GM23338 (cell line): ENCODE measurements around the gene LCE2A.
"Not testable (repeated sequence)": the region's sequence is repeated elsewhere in the genome, so short reads cannot be mapped to it uniquely, and the experiment has no call there.

Source experiments
- CREB1 ChIP-seq: fragments of 250-450 bp; sonication (Bioruptor Pico); IDR thresholded peaks from 2 replicates; pipeline ENCODE4 v1.5.0; 2020; ENCODE audit warnings: low read depth, mild to moderate bottlenecking, moderate library complexity
- EZH2 ChIP-seq: fragments of 200-600 bp; sonication (generic); IDR thresholded peaks from one replicate; pipeline ENCODE4 v1.8.0; 2017; ENCODE audit warnings: antibody characterized with exemption, mild to moderate bottlenecking, low read depth; ENCODE audit not compliant: unreplicated experiment
- EZH2phosphoT487 ChIP-seq: fragments of 200-600 bp; sonication (generic); IDR thresholded peaks from one replicate; pipeline ENCODE4 v1.8.1; 2018; ENCODE audit warnings: antibody characterized with exemption; ENCODE audit not compliant: unreplicated experiment
- JUNB ChIP-seq: IDR thresholded peaks from one replicate; pipeline ENCODE4 v1.6.1; 2016; ENCODE audit warnings: antibody characterized with exemption; ENCODE audit not compliant: unreplicated experiment
- POLR2AphosphoS5 ChIP-seq: IDR thresholded peaks from 2 replicates; pipeline ENCODE4 v1.6.1; 2016; ENCODE audit warnings: antibody characterized with exemption, low read depth
- ZNF114 ChIP-seq: fragments of 250-450 bp; sonication (Bioruptor Pico); IDR thresholded peaks from 2 replicates; pipeline ENCODE4 v1.5.0; 2020; ENCODE audit warnings: mild to moderate bottlenecking, moderate library complexity
- TF ChIP-seq, protein P1 (sequence below), 2 experiments: fragments of 200-600 bp in 1 of 2; sonication (generic) in 1 of 2; conservative IDR thresholded peaks; 2 replicates each; pipeline versions ENCODE4 v1.5.1 to v1.6.1; 2016 to 2017; ENCODE audit warnings: antibody characterized with exemption in 2 of 2, low read depth in 2 of 2, mild to moderate bottlenecking in 2 of 2, moderate library complexity in 1 of 2
- TF ChIP-seq, protein P2 (sequence below): IDR thresholded peaks from one replicate; pipeline ENCODE4 v1.6.1; 2018; ENCODE audit warnings: antibody characterized with exemption; ENCODE audit not compliant: unreplicated experiment

DNA sequence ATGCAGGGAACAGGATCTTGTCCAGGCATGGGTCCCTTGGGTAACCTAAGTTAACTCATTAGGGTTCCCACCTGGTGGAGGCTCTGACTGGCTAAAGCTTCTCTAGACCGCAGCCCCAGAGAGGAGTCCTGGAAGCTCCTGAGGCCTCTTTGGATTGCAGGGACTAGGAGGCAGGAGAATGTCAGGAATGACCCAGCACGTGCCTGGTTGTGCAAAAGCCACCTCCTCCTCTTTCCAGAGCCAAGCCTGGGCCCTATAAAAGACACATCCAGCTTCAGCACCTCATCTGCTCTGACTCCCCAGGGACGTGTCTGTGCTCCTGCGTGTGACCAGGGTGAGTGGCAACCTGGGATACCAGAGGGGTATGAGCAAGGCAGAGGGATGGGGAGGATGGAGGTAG lies 12.3 kb upstream of the LCE2A start, which contains the start of gene LCE2B:
- not testable (repeated sequence) for TF ChIP-seq POLR2AphosphoS5; EZH2phosphoT487; EZH2; CREB1 (CRISPR knock-in tag); ZNF114 (CRISPR knock-in tag); JUNB
- TF ChIP-seq, protein P1, sequence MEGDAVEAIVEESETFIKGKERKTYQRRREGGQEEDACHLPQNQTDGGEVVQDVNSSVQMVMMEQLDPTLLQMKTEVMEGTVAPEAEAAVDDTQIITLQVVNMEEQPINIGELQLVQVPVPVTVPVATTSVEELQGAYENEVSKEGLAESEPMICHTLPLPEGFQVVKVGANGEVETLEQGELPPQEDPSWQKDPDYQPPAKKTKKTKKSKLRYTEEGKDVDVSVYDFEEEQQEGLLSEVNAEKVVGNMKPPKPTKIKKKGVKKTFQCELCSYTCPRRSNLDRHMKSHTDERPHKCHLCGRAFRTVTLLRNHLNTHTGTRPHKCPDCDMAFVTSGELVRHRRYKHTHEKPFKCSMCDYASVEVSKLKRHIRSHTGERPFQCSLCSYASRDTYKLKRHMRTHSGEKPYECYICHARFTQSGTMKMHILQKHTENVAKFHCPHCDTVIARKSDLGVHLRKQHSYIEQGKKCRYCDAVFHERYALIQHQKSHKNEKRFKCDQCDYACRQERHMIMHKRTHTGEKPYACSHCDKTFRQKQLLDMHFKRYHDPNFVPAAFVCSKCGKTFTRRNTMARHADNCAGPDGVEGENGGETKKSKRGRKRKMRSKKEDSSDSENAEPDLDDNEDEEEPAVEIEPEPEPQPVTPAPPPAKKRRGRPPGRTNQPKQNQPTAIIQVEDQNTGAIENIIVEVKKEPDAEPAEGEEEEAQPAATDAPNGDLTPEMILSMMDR (conservative IDR thresholded peaks at IDR 0.05; ENCODE audit: low read depth in 2 of 2) = not testable (repeated sequence)
- TF ChIP-seq, protein P2, sequence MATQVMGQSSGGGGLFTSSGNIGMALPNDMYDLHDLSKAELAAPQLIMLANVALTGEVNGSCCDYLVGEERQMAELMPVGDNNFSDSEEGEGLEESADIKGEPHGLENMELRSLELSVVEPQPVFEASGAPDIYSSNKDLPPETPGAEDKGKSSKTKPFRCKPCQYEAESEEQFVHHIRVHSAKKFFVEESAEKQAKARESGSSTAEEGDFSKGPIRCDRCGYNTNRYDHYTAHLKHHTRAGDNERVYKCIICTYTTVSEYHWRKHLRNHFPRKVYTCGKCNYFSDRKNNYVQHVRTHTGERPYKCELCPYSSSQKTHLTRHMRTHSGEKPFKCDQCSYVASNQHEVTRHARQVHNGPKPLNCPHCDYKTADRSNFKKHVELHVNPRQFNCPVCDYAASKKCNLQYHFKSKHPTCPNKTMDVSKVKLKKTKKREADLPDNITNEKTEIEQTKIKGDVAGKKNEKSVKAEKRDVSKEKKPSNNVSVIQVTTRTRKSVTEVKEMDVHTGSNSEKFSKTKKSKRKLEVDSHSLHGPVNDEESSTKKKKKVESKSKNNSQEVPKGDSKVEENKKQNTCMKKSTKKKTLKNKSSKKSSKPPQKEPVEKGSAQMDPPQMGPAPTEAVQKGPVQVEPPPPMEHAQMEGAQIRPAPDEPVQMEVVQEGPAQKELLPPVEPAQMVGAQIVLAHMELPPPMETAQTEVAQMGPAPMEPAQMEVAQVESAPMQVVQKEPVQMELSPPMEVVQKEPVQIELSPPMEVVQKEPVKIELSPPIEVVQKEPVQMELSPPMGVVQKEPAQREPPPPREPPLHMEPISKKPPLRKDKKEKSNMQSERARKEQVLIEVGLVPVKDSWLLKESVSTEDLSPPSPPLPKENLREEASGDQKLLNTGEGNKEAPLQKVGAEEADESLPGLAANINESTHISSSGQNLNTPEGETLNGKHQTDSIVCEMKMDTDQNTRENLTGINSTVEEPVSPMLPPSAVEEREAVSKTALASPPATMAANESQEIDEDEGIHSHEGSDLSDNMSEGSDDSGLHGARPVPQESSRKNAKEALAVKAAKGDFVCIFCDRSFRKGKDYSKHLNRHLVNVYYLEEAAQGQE = not testable (repeated sequence)
